ENCODE results near the gene KRTAP4-12. TPM values are rescaled to one million over a fixed set of nuclear protein-coding genes. Genes with fewer than 3 reads are reported as not detected.
"Not testable (repeated sequence)": the region's sequence is repeated elsewhere in the genome, so short reads cannot be mapped to it uniquely, and the experiment has no call there.

Gene KRTAP4-12
- total and polyA plus RNA-seq, 2 experiments from 2014 or later = not detected

GRCh38 chr17:41163828-41164227 is 39.8 kb upstream of the KRTAP4-12 start:
- Histone ChIP-seq H3K4me1 (ENCODE audit: insufficient read depth) (no peaks in the 10 kb centered on the region), H3K36me3 (replicated peaks; ENCODE audit: insufficient read depth, low read depth) (no peaks in the 10 kb centered on the region), H3K9me2 (replicated peaks; ENCODE audit: insufficient read depth) (no peaks in the 10 kb centered on the region), H3K27ac (no peak overlapping the region), H2AFZ (no peak overlapping the region), H4K20me1 (ENCODE audit: insufficient read depth, poor library complexity, severe bottlenecking) (no peaks in the 10 kb centered on the region), H3K4me3 (no peak overlapping the region), H3K79me2 (no peaks in the 10 kb centered on the region), H3K9me3 (ENCODE audit: low read depth) (no peaks in the 10 kb centered on the region), H3K4me2 (no peak overlapping the region), H3K27me3 (no peaks in the 10 kb centered on the region)
- 75% methylated on average over 7 of the region's 7 CpGs for WGBS (ENCODE audit: low lambda C conversion rate, missing lambda C conversion rate)
- DNase-seq (ENCODE audit: low spot score) = no peak
- TF ChIP-seq, protein P1, sequence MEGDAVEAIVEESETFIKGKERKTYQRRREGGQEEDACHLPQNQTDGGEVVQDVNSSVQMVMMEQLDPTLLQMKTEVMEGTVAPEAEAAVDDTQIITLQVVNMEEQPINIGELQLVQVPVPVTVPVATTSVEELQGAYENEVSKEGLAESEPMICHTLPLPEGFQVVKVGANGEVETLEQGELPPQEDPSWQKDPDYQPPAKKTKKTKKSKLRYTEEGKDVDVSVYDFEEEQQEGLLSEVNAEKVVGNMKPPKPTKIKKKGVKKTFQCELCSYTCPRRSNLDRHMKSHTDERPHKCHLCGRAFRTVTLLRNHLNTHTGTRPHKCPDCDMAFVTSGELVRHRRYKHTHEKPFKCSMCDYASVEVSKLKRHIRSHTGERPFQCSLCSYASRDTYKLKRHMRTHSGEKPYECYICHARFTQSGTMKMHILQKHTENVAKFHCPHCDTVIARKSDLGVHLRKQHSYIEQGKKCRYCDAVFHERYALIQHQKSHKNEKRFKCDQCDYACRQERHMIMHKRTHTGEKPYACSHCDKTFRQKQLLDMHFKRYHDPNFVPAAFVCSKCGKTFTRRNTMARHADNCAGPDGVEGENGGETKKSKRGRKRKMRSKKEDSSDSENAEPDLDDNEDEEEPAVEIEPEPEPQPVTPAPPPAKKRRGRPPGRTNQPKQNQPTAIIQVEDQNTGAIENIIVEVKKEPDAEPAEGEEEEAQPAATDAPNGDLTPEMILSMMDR (IDR thresholded peaks at IDR 0.05; ENCODE audit: poor library complexity) = no peak

DNA sequence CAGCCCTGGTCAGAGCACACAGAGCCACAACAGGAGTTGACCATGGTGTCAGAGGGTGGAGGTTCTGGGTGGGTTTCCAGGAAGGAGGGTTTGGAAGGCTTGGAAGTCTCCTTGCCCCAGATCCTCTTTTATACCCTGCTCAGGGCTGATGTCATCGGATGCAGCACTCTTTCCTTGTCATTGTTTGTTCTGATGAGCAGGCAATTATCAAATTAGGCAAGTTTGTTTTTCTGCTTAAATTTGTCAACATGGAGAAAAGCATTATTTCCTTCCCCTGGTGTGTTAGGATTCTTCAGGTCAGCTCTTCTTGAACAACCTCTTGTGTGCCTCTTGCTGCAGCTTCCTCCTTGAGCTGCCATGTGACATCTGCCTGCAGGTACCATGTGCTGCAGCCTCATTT is 36.7 kb upstream of the KRTAP4-12 start, which contains the start of gene KRTAP4-4:
Gene KRTAP4-4, minus strand, starts transcription at position 101 of the 400 bp plus-strand sequence. Its CDS starts 57 bp downstream, at position 44.
- no peaks in the 10 kb centered on the region for H3K36me3 ChIP-seq (replicated peaks; ENCODE audit: insufficient read depth, low read depth)

DNA sequence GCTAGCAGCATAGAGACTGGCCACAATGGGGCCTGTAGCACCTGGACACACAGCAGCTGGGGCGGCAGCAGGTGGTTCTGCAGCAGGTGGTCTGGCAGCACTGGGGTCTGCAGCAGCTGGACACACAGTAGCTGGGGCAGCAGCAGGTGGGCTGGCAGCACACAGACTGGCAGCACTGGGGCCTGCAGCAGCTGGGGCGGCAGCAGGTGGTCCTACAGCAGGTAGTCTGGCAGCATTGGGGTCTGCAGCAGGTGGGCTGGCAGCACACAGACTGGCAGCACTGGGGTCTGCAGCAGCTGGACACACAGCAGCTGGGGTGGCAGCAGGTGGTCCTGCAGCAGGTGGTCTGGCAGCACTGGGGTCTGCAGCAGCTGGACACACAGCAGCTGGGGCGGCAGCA is 36.2 kb upstream of the KRTAP4-12 start:
- H3K4me1 ChIP-seq (ENCODE audit: insufficient read depth); H3K9me3 ChIP-seq (ENCODE audit: low read depth); H3K27ac ChIP-seq; H3K4me2 ChIP-seq; H3K9me2 ChIP-seq (replicated peaks; ENCODE audit: insufficient read depth); H2AFZ ChIP-seq; H3K27me3 ChIP-seq; H4K20me1 ChIP-seq (ENCODE audit: insufficient read depth, poor library complexity, severe bottlenecking); H3K4me3 ChIP-seq; H3K79me2 ChIP-seq; H3K36me3 ChIP-seq (replicated peaks; ENCODE audit: insufficient read depth, low read depth); DNase-seq (ENCODE audit: low spot score): not testable (repeated sequence)
- 82% methylated on average over 3 of the region's 3 CpGs for WGBS (ENCODE audit: low lambda C conversion rate, missing lambda C conversion rate)

More for the DNA sequence above, 36.7 kb upstream of the KRTAP4-12 start, which contains the start of gene KRTAP4-4:
- Histone ChIP-seq H3K9me3 (ENCODE audit: low read depth) (no peaks in the 10 kb centered on the region), H3K4me1 (ENCODE audit: insufficient read depth) (no peaks in the 10 kb centered on the region), H3K27me3 (no peaks in the 10 kb centered on the region), H3K4me2 (no peak within 1 kb of the TSS), H3K4me3 (no peak within 1 kb of the TSS), H3K27ac (no peak within 1 kb of the TSS), H4K20me1 (ENCODE audit: insufficient read depth, poor library complexity, severe bottlenecking) (no peaks in the 10 kb centered on the region), H3K9me2 (replicated peaks; ENCODE audit: insufficient read depth) (no peaks in the 10 kb centered on the region), H2AFZ (no peak within 1 kb of the TSS), H3K79me2 (no peaks in the 10 kb centered on the region)
- no peak for TF ChIP-seq EZH2phosphoT487 (IDR thresholded peaks at IDR 0.05; ENCODE audit: low read depth, severe bottlenecking, unreplicated experiment)
- TF ChIP-seq, protein P1 (IDR thresholded peaks at IDR 0.05; ENCODE audit: poor library complexity) = no peak
- TF ChIP-seq EZH2 (IDR thresholded peaks at IDR 0.05; ENCODE audit: borderline replicate concordance) = no peak
- DNase-seq (ENCODE audit: low spot score) = no peak
- WGBS (ENCODE audit: low lambda C conversion rate, missing lambda C conversion rate) = 60% methylated on average over 1 of the region's 1 CpG

DNA sequence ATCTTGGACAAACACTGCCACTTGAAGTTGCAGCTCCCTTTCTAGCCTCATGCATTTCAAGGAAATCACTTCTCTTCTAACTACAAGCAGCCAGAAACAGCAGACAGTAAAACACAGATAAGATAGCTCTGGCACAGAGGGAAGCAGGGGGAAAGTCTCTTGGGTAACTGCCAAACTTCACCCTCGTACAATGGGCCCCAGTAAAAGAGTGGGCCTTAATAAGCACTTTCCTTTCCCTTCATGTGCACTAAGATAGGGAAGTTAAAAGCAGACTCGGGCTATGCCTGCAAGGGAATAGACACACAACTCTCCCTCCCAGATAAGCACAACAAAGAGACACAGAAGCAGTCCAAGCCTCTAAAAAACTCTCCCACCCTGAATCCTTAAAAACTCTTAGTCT is 29.9 kb upstream of the KRTAP4-12 start:
- Histone ChIP-seq H4K20me1 (ENCODE audit: insufficient read depth, poor library complexity, severe bottlenecking) (no peaks in the 10 kb centered on the region), H3K27me3 (peaks cover 2% of the 10 kb centered on the region), H3K4me3 (no peak overlapping the region), H3K27ac (no peak overlapping the region), H2AFZ (no peak overlapping the region), H3K4me1 (ENCODE audit: insufficient read depth) (peaks cover 7% of the 10 kb centered on the region), H3K79me2 (no peaks in the 10 kb centered on the region), H3K9me2 (replicated peaks; ENCODE audit: insufficient read depth) (no peaks in the 10 kb centered on the region), H3K4me2 (no peak overlapping the region), H3K36me3 (replicated peaks; ENCODE audit: insufficient read depth, low read depth) (no peaks in the 10 kb centered on the region), H3K9me3 (ENCODE audit: low read depth) (no peaks in the 10 kb centered on the region)
- WGBS (ENCODE audit: low lambda C conversion rate, missing lambda C conversion rate) = 15% methylated on average over 2 of the region's 2 CpGs
- TF ChIP-seq, protein P1 (IDR thresholded peaks at IDR 0.05; ENCODE audit: poor library complexity) = no peak
- TF ChIP-seq EZH2phosphoT487 (IDR thresholded peaks at IDR 0.05; ENCODE audit: low read depth, severe bottlenecking, unreplicated experiment) = no peak
- TF ChIP-seq EZH2 (IDR thresholded peaks at IDR 0.05; ENCODE audit: borderline replicate concordance) = no peak
- DNase-seq (ENCODE audit: low spot score) = peak; percentile 11
